DND-41 (cell line): ENCODE results near the gene RCAN1.

Source experiments
- CTCF ChIP-seq: IDR thresholded peaks from 2 replicates; pipeline ENCODE4 v1.5.1; 2012; ENCODE audit warnings: borderline replicate concordance, low read length, moderate library complexity, mild to moderate bottlenecking; ENCODE audit not compliant: poor library complexity, severe bottlenecking; ENCODE audit errors: extremely low read depth
- EZH2 ChIP-seq: IDR thresholded peaks from 3 replicates; pipeline ENCODE4 v1.6.1; 2012; ENCODE audit warnings: borderline replicate concordance, low read depth, mild to moderate bottlenecking, moderate library complexity, low read length, inconsistent platforms; ENCODE audit not compliant: severe bottlenecking

GRCh38 chr21:34639250-34639649 lies 24.3 kb upstream of the RCAN1 start:
- TF ChIP-seq CTCF, result no peak
- TF ChIP-seq EZH2, result no peak
